Stimulated activated CD4-positive, alpha-beta T cell treated with anti-CD3 and anti-CD28 coated beads, Interleukin-2, amount 100 ng/mL, for 24 hours (primary cell): Measurements from ENCODE around the gene NXPH1.

Experiments
- DNase-seq, 2 donors: peaks; one replicate each; pipeline ENCODE4 v3.0.0-alpha.2; 2020

NXPH1 gene

DNA sequence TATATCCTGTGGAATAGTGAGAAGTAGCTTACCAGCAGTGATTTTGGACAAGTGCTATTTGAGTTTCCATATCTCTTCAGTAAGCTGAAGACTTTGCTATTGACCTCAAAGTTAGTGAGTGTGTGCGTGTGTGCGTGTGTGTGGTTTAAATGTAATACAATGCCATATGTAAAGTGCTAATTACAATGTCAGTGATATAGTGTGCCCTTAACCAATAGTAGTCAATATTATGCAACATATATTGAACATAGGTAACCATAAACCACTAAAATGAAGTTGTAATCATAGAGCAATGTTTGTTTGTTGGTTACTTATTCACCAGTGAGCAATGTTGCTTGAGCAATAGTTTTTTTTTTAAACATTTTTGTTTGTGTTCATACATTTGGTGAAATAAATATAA is 309.4 kb downstream of the NXPH1 start:
- no peak for DNase-seq

DNA sequence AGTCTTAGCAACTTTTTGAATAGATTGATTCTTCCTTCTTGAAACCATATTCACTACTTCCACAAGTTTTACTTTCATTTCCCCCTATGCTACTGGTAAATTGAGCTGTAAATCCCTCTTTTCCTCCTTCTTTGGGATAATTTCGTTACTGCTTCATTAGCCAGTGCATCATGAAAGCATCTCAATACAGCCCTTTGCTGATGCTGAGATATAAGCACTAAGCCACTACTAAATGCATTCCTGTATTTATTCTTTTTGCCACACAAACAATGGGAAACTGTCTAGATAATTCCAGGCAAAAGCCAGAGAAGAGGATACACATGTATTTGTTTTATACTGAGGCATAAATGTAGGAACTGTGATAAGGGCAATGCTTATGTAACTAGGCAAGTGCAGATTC is 313.9 kb downstream of the NXPH1 start:
- no peak for DNase-seq

DNA sequence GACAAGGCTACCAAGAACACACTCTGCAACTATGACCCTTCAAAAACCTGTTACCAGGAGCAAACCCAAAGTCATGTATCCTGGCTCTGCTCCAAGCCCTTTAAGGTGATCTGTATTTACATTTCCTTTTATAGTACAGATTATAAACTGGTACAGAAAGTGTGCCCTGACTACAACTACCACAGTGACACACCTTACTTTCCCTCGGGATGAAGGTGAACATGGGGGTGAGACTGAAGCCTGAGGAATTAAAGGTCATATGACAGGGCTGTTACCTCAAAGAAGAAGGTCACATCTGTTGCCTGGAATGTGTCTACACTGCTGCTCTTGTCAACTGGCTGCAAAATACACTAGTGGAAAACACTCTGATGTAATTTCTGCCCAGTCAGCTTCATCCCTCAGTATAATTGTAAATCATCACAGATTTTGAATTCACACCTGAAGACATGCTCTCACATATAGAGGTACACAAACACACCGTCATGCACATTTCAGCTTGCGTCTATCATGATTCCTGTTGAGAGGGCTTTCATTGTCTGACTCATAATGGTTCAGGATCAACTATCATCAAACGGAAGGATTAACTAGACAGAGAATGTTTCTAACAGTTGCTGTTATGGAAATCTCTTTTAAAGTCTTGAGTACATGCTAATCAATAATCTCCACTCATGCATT is 318.3 kb downstream of the NXPH1 start:
- DNase-seq: no peak

DNA sequence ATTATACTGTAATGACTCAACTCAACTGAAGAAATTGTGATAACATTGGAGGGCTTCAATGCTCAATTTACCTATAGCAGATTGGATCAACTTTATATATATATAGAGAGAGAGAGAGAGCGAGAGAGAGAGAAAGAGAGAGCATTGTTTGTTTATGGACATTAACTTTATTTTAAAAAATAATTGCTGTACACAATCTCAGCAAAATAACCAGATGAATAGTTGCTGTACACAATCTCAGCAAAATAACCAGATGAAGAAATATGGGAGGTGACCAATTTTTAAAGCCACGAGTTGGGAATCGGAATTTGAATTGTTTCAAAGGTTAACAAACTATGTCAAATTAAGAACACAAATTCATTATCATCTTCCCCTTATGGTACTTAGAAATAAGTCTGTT is 319.9 kb downstream of the NXPH1 start:
- DNase-seq: no peak

DNA sequence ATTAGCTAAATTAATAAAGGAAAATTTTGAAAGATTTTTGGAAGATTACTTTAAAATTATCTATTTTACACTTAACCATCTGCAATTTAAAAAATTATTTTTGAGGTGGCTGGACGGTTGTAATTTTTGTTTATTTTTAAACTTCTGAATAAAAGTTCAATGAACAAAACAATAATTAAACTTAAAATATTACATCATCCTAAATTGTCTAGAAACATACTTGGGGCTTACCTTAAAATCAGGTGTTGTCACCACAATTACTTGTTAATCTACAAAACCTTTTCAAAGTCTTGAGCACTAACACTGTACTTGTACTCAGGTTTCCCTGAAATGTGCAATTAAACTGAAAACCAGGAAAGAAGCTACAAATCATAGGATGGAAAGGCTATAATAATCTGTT is 328.3 kb downstream of the NXPH1 start:
- DNase-seq: no peak

DNA sequence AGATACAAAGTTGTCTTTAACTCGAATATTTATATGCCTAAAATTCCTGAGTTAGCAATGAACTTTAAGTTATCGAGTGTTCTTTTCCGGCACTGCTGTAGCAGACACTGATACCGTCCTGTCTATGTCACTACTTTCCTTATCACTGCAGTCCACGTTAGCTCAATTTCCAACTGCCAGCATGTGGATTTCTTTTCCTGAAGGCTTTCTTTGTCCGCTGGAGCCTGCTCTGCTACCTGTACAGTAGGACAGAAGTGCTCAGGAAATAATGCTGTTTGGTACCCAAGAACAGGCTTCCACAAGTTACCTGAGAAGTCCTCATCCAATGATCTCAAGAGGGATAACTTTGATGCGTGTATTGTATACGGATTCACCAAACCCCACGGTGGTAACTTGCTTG is 329.4 kb downstream of the NXPH1 start:
- DNase-seq: no peak

DNA sequence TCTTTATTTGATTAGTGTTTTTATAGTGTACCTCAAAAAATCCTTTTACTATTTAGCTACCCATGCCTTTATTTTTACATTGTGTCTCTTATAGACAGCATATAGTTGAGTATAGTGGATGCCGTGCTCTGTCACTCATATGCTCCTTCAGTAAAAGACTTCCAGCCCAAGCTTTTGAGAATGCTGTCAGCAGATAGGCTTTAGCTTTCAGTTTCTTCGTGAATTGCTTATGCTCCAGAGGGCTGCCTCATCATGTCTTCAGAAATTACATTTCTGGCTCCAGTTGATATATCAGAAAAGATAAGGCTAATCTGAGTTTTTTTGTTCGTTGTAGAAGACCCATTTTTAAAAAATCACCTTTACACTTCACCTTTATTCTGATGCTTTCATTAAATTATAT is 332.0 kb downstream of the NXPH1 start:
- DNase-seq: no peak

DNA sequence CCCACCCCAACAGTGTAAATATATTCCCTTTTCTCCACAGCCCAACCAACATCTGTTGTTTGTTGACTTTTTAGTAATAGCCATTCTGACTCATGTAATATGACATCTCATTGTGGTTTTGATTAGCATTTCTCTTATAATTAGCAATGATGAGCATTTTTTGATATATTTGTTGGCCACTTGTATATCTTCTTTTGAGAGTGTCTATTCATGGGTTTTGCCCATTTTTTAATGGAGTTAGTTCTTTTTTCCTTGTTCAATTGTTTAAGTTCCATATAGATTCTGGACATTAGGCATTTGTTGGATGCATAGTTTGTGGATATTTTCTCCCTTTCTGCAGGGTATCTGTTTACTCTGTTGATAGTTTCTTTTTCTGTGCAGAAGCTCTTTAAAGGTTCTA is 340.1 kb downstream of the NXPH1 start:
- no peak for DNase-seq

DNA sequence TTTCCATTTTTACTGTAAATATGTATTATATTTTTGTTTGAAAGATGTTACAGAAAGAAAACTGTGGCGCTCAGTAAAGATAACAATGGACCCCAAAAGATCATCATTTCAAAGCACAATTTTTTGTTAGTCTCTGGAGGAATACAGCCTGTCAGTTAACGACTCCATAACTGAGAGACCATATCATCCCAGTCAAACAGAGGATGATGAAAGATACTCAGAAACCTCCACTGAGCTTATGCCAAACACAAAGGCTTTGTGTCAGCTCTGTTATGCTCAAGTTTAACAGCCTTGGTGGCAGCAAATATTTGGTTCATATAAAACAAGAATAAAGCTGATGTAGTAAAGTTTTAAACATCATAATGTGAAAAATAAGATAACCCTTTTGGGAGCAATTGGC is 345.1 kb downstream of the NXPH1 start:
- no peak for DNase-seq

DNA sequence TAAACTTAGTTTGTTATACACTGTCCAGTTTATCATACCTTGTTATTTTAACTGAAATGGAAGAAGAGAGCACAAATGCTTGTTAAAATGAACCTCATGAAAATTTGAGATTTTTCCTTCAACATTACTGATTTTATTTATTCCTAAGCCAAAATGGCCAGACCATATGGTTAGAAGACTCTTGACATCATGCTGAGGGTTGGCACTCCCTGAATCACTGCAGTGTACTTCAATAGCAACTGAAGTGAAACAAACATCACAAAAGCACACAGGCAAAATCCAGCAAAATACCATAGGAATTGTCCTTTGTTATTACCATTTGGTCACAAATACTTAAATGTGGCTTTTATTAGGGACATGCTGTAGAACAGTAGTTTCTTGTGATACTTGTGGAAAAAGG is 347.8 kb downstream of the NXPH1 start:
- no peak for DNase-seq

DNA sequence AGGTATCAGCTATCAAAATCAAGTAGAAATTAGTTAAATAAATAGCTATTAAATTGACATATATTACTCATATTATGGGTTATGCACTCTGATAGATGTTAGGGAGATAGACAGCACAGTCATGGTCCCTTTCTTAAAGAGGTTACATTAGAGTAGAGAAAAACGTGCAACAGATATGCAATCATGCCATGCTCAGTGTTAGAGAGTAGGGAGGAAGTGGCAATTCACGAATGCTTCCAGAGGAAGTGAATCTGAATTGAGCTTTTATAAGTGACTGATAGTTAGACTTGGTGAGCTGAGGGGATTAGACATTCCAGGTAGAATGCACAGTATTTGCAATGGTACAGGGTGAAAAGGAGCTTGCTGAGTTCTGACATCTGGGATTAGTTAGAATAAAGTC is 349.8 kb downstream of the NXPH1 start:
- no peak for DNase-seq

DNA sequence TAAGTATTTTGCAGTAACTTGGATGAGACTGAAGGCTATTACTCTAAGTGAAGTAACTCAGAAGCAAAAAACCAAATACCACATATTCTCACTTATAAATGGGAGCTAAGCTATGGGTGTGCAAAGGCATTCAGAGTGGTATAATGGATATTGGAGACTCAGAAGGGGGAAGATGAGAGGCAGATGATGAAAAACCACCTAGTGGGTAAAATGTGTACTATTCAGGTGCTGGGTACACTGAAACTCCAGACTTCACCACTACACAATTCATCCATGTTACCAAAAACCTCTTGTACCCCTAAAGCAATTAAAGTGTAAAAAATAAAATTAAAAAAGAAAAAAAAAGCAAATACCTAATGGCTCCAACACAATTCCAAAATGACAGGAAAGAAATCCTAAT is 351.7 kb downstream of the NXPH1 start:
- DNase-seq: no peak

DNA sequence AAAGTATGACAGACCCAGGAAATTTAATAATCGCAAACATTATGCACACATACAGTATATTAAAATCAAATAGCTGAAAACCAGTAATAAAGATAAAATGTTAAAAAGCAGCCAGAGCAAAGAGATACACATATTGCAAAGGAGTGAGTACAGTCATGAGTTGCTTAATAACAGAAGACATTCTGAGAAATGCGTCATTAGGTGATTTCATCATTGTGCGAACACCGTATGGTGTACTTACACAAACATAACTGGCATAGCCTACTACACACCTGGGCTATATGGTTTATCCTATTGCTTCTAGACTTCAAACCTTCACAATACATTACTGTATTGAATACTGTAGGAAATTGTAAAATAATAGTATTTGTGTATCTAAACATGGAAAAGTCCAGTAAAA is 367.6 kb downstream of the NXPH1 start:
- DNase-seq: no peak
